ENCODE results near the gene AMIGO1.

The AMIGO1 gene

GRCh38 chr1:109532365-109533136 lies 23.0 kb upstream of the AMIGO1 start:
- DNase-seq (ENCODE audit: low read depth), result peak; percentile 76

GRCh38 chr1:109531826-109532364 lies 22.4 kb upstream of the AMIGO1 start:
- DNase-seq (ENCODE audit: low read depth), result no peak

GRCh38 chr1:109531380-109531779 lies 21.9 kb upstream of the AMIGO1 start:
- DNase-seq (ENCODE audit: low read depth), result no peak

GRCh38 chr1:109530457-109531087 lies 21.0 kb upstream of the AMIGO1 start:
- DNase-seq (ENCODE audit: low read depth), result no peak

GRCh38 chr1:109529881-109530456 lies 20.4 kb upstream of the AMIGO1 start:
- DNase-seq (ENCODE audit: low read depth), result no peak

GRCh38 chr1:109528712-109529111 lies 19.2 kb upstream of the AMIGO1 start:
- DNase-seq (ENCODE audit: low read depth), result no peak

GRCh38 chr1:109527846-109528695 lies 18.5 kb upstream of the AMIGO1 start:
- no peak for DNase-seq (ENCODE audit: low read depth)

- DNase-seq (ENCODE audit: low read depth), result no peak
Measured at GRCh38 chr1:109527098-109527811, 17.7 kb upstream of the AMIGO1 start.

- DNase-seq (ENCODE audit: low read depth), result no peak
Measured at GRCh38 chr1:109523706-109524105, 14.2 kb upstream of the AMIGO1 start.

- no peak for DNase-seq (ENCODE audit: low read depth)
Measured at GRCh38 chr1:109522026-109522425, 12.5 kb upstream of the AMIGO1 start.

GRCh38 chr1:109521002-109521951 lies 11.8 kb upstream of the AMIGO1 start:
- no peak for DNase-seq (ENCODE audit: low read depth)

GRCh38 chr1:109517337-109517736 lies 7.8 kb upstream of the AMIGO1 start:
- no peak for DNase-seq (ENCODE audit: low read depth)

- DNase-seq (ENCODE audit: low read depth), result no peak
Measured at GRCh38 chr1:109516872-109517271, 7.3 kb upstream of the AMIGO1 start.

- no peak for DNase-seq (ENCODE audit: low read depth)
Measured at GRCh38 chr1:109514846-109515245, 5.3 kb upstream of the AMIGO1 start.

- no peak for DNase-seq (ENCODE audit: low read depth)
Measured at GRCh38 chr1:109513110-109513710, 3.7 kb upstream of the AMIGO1 start.

GRCh38 chr1:109508873-109509175 lies 703 bp downstream of the AMIGO1 start:
- no peak for DNase-seq (ENCODE audit: low read depth)

GRCh38 chr1:109508001-109508872 lies 1.3 kb downstream of the AMIGO1 start:
- no peak for DNase-seq (ENCODE audit: low read depth)

- no peak for DNase-seq (ENCODE audit: low read depth)
Measured at GRCh38 chr1:109504974-109505373, 4.6 kb downstream of the AMIGO1 start.

GRCh38 chr1:109503935-109504334 lies 5.6 kb downstream of the AMIGO1 start:
- no peak for DNase-seq (ENCODE audit: low read depth)
